HFFc6 (cell line): ENCODE data around the gene NPFFR1. TPM values are rescaled to one million over a fixed set of nuclear protein-coding genes. Genes with fewer than 3 reads are reported as not detected.

Source experiments
- DNase-seq: peaks from one replicate; pipeline ENCODE4 v3.0.0-alpha.2; 2018
- H3K27ac Mint-ChIP-seq: 2 replicates; pipeline ENCODE4 v1.8.0; 2020; ENCODE audit warnings: mild to moderate bottlenecking, mixed read lengths
- H3K27me3 Mint-ChIP-seq: 2 replicates; pipeline ENCODE4 v1.8.0; 2021; ENCODE audit warnings: mild to moderate bottlenecking, moderate library complexity, mixed read lengths; ENCODE audit not compliant: insufficient read depth
- H3K36me3 Mint-ChIP-seq: 2 replicates; pipeline ENCODE4 v1.8.0; 2021; ENCODE audit warnings: low read depth, mixed read lengths
- H3K4me1 Mint-ChIP-seq: 2 replicates; pipeline ENCODE4 v1.8.0; 2020; ENCODE audit warnings: low read depth, mixed read lengths
- H3K4me3 Mint-ChIP-seq: 2 replicates; pipeline ENCODE4 v1.8.0; 2020; ENCODE audit warnings: mild to moderate bottlenecking, moderate library complexity, mixed read lengths
- H3K9me3 Mint-ChIP-seq: 2 replicates; pipeline ENCODE4 v1.8.0; 2020; ENCODE audit warnings: mild to moderate bottlenecking, mixed read lengths
- CTCF ChIP-seq: fragments of 200-600 bp; sonication (generic); IDR thresholded peaks from 2 replicates; pipeline ENCODE4 v1.5.0; 2021; ENCODE audit warnings: antibody characterized with exemption, mild to moderate bottlenecking
- long read RNA-seq: library from polyadenylated mRNA; unstranded; transcript quantifications from one replicate; pipeline ENCODE4 v2.0.0, GENCODE V29; 2019
- total RNA-seq, 6 experiments: library from RNA; stranded (reverse); fragmentation: NEBNext Ultra II Directional; extraction: Animal tissue kit (Norgen Biotek cat#: 25700); gene quantifications; 2 replicates in 1 of 6; 3 replicates in 5 of 6; pipeline ENCODE4 v1.2.3, GENCODE V29; 2021

The NPFFR1 gene, protein sequence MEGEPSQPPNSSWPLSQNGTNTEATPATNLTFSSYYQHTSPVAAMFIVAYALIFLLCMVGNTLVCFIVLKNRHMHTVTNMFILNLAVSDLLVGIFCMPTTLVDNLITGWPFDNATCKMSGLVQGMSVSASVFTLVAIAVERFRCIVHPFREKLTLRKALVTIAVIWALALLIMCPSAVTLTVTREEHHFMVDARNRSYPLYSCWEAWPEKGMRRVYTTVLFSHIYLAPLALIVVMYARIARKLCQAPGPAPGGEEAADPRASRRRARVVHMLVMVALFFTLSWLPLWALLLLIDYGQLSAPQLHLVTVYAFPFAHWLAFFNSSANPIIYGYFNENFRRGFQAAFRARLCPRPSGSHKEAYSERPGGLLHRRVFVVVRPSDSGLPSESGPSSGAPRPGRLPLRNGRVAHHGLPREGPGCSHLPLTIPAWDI
- not detected for total RNA-seq
- long read RNA-seq = 0 reads

DNA sequence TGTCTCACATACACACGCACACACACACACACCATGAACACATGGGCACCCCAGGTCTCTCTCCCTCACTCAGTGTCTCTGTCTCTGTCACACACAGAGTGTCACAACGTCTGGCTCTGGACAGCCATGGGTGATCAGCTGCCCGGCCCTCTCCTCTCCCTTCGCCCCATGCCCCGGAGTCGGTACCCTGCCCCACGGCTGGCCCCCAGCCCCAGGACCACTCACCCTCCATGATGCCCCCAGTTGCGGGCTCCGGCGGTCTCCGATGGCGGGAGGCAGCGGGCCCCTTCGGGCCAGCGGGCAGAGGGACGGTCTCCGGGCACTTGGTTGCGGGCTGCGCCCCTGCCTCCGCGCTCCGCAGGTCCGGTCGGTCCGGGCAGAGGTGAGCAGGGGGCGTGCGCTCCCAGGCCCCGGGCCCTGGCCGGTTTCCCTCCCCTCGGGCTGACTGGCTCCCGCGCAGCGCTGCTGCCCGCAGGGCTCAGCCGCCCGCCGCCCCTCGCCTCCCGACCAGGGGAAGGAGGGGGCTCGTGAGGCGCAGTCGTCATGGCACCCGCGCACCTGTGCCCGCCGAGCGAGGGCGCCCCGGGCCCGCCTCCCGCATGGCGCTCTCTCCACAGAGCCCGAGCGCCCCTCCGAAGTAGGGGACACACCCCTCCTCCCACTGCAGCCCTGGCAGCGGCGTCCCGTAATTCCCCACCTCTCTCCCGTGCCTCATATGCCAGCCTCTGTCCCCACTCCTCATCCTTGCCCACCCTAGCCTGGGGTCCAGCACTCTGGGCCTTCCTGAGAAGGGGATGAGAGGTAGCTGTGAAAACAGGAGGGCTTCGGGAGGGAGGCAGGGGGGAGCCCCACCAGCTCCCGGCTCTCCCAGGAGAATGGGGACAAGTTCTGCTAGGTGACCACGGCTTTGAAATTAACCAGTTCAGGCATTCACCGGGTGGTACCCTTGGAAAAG lies at the start of gene NPFFR1:
Gene NPFFR1, minus strand, starts transcription at position 560 of the 955 bp plus-strand sequence. Its CDS starts 328 bp downstream, at position 232.
- Mint-ChIP-seq H3K4me1 (no peaks in the 10 kb centered on the region), H3K4me3 (no peak within 1 kb of the TSS), H3K9me3 (peaks cover 5% of the 10 kb centered on the region; the same call in 1 of the 2 replicates), H3K27me3 (peaks cover 40% of the 10 kb centered on the region), H3K27ac (no peak within 1 kb of the TSS), H3K36me3 (peaks cover 5% of the 10 kb centered on the region; the same call in 1 of the 2 replicates)
- DNase-seq = no peak
- TF ChIP-seq CTCF = no peak

GRCh38 chr10:70333268-70333667 lies 49.5 kb upstream of the NPFFR1 start:
- no peak for DNase-seq
- Mint-ChIP-seq H3K4me3 (no peak overlapping the region), H3K36me3 (0 out of 2 replicates have a peak, but pooled peaks cover 5% of the 10 kb centered on the region), H3K27ac (no peak overlapping the region), H3K4me1 (peaks cover 31% of the 10 kb centered on the region), H3K27me3 (peaks cover 23% of the 10 kb centered on the region), H3K9me3 (0 out of 2 replicates have a peak, but pooled peaks cover 4% of the 10 kb centered on the region)
- TF ChIP-seq CTCF = no peak

DNA sequence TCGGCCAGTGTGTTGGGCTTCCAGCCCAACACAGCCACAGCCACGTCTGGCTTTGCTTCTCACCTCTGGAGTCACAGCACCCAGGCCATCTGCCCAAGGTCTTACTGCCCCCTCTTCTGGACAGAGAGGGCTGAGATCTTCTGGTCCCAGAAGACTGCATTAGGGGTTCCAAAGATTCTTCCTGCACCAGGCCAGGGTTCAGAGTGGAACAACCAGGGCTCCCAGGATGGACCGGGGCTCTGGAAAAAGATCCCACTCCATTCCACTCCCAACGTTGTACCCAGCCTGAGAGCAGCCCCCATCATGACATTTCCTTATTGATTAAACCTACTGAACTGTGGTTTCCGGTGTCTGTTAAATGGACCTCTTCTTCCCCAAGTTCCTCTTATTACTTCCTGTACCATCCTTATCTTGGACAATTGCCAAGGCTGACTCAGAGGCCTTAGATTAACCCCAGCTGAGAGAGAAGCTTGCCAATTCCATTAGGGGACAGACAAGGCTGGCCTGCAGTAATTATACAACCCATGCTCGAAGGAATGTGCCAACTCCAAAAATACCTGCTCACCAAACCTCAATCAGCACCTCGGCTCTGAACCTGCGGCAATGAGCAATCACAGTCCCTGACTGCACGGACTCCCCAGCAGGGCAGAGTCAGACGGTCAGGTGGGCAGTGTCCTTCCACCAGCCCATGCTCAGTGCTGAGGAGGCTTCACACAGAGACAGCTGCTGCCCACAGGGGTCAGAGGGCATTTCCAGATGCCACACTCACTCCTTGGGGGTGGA lies 47.9 kb upstream of the NPFFR1 start:
- peaks cover 21% of the 10 kb centered on the region for H3K27me3 Mint-ChIP-seq
- peak; percentile 89 for DNase-seq
- peaks cover 25% of the 10 kb centered on the region for H3K4me1 Mint-ChIP-seq
- H3K4me3 Mint-ChIP-seq = peak overlapping the region; percentile 11; the same call in 1 of the 2 replicates
- peak; percentile 47; the same call in 1 of the 2 replicates for TF ChIP-seq CTCF
- 0 out of 2 replicates have a peak, but pooled peaks cover 5% of the 10 kb centered on the region for H3K36me3 Mint-ChIP-seq
- H3K9me3 Mint-ChIP-seq = 0 out of 2 replicates have a peak, but pooled peaks cover 4% of the 10 kb centered on the region
- no peak overlapping the region for H3K27ac Mint-ChIP-seq

DNA sequence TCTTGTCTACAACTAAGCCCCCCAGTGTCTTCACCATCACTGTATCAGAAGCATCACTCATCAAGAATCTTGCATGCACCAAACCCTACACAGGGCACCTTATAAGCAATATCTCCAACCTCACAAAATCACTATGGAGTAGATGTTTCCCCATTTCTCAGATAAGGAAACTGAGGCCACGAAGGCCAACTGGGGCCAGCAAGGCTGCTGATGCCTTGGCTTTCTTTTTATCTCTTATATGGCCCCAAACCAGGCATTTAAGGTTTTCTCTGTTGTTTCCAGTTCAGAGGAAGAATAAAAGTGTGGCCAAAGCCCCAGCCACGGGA lies 47.3 kb upstream of the NPFFR1 start:
- TF ChIP-seq CTCF = no peak
- H3K4me3 Mint-ChIP-seq = no peak overlapping the region
- H3K9me3 Mint-ChIP-seq = 0 out of 2 replicates have a peak, but pooled peaks cover 4% of the 10 kb centered on the region
- DNase-seq = no peak
- peaks cover 30% of the 10 kb centered on the region for H3K4me1 Mint-ChIP-seq
- 0 out of 2 replicates have a peak, but pooled peaks cover 5% of the 10 kb centered on the region for H3K36me3 Mint-ChIP-seq
- no peak overlapping the region for H3K27ac Mint-ChIP-seq
- H3K27me3 Mint-ChIP-seq = peaks cover 20% of the 10 kb centered on the region
